Left kidney (tissue), 2 donors: ENCODE measurements around the gene CACNA1B. TPM values are rescaled to one million over a fixed set of nuclear protein-coding genes. Genes with fewer than 3 reads are reported as not detected.
"Not testable (repeated sequence)": the region's sequence is repeated elsewhere in the genome, so short reads cannot be mapped to it uniquely, and the experiment has no call there.

Source experiments
- DNase-seq: peaks from one replicate; pipeline ENCODE4 v3.0.0-alpha.2; 2013
- polyA plus RNA-seq: library from polyadenylated mRNA; unstranded; fragments of 120-200 nt; gene quantifications from one replicate; pipeline ENCODE4 v1.2.1, GENCODE V29; 2013; ENCODE audit not compliant: insufficient read length

CACNA1B gene
- polyA plus RNA-seq, 1 donor = 0.52 TPM

DNA sequence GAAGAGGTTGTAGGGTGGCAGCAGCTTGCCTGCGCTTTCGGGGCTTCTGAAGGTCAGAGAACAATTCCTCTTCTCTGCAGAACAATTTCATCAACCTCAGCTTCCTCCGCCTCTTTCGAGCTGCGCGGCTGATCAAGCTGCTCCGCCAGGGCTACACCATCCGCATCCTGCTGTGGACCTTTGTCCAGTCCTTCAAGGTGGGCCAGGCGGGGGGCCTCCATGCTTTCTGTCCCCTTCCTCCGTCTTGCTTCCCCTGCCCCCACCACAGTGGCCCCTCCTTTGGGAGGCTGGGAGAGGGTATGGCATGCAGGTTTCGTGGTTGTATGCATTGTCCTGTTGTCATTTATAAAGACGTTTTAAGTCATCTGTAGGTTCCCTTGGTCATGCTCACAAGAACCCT lies 195.8 kb downstream of the CACNA1B start:
- DNase-seq = no peak

DNA sequence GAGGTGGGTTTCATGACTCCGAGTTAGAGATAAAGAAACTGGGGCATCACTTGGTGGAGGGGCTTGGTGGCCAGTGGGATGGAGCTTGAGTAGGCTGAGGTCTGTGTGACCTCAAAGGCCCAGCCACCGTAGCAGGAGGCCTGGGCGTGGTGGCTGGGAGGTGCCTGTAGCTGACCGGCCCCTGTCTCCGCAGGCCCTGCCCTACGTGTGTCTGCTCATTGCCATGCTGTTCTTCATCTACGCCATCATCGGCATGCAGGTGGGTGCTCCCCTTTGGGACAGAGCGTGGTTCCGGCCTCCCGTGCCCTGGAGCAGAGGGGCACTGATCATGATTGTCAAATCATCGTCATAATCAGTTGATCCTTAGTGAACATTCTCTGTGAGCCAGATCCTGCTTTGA lies 196.2 kb downstream of the CACNA1B start:
- DNase-seq = no peak

DNA sequence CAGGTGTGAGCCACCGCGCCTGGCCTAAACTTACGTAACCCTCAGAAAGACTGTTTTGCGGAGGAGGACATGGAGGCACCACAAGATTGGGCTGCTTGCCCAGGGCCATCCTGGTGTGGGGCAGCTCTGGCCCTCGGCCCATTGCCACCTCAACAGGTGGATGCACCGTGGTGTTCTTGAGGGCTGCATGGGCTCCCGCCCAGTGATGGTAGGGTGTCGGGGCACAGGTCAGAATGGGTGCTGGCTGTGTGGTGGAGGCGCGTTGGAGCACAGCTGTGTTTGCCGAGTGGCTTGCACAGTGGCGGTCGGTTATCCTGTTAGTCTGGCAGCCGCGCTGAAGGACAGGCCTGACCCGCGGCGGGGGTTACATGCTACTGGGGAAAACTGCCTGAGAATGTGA lies 196.9 kb downstream of the CACNA1B start:
- DNase-seq = no peak

DNA sequence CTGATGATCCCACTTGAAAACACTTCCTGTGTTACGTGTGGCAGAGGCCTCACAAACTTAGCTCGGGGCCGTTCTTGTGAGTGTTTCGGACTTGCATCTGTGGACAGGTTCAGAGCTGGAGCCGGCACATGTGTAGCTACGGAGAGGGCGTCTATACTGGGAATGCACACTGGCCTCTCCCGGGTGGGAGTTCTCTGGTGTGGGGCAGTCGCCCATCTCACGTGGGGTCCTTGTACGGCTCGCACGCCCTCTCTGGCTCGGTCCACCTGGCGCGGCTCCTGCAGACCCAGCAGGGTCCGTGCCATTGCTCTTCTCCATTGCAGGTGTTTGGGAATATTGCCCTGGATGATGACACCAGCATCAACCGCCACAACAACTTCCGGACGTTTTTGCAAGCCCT lies 197.9 kb downstream of the CACNA1B start:
- DNase-seq = no peak

DNA sequence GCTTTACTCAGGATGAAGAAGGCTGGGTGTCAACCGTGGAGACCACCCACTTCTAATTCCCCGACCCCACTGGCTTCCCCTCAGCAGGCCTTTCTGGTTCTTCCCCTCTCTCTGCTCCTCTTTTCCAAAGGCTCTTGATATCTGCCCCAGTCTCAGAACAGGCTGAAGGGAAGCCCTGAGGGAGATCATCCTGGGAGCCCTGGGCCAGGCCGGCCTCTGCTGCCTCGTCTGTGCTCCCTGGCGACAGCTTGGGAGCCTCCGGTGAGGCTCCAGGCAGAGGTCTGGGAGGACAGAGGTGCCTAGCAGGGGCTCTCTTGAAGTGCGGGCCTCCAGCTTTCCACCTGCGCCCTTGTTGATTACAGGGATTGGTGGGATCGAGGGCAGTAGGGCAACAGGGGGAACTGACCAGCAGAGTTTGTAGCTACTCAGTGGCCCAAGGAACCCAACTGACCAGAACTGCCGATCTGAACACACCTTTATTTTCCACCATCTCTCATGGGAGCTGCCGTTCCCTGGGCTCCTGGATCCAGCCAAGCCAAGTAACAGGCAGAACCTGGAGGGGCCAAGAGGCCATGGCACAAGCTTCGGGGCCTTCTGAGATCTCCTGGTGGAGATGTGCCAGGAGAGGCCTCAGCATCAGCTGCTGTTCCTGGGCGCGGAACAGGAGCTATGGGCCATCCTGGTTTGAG lies 198.5 kb downstream of the CACNA1B start:
- DNase-seq = no peak

DNA sequence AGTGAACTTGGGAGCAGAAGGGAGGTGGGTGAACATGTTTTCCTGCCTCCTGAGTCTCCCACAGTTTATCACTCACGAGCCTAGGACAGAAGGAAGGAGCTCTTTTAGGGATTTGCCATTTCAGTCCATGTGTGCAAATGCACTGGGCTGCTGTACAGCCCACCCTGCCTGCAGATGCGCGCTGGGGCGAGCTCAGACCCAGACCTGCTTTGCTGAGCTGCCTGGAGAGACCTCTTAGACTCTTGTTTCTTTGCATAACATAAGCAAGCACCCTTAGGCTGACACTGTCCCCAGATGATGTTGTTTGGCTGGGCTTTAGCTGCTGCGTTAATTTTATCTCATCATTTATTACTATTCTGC lies 199.0 kb downstream of the CACNA1B start:
- no peak for DNase-seq

DNA sequence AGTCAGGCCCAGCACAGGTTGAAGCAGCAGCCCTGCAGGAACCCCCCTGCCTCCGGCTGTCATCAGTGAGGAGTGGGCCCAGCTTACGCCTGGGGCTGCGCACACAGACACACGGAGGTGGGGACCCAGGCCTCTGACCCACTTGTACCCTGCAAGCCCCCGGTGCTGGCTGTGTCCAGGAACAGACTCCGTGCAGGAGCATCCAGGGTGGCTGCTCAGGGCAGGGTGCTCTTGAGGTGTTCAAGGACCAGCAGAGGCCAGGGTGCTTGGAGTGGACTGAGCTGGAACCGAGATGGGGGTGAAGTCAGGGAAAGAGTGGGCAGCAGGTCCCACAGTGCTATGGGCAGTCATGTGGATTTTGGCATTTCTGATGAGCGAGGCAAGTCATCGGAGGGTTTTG lies 199.5 kb downstream of the CACNA1B start:
- no peak for DNase-seq

DNA sequence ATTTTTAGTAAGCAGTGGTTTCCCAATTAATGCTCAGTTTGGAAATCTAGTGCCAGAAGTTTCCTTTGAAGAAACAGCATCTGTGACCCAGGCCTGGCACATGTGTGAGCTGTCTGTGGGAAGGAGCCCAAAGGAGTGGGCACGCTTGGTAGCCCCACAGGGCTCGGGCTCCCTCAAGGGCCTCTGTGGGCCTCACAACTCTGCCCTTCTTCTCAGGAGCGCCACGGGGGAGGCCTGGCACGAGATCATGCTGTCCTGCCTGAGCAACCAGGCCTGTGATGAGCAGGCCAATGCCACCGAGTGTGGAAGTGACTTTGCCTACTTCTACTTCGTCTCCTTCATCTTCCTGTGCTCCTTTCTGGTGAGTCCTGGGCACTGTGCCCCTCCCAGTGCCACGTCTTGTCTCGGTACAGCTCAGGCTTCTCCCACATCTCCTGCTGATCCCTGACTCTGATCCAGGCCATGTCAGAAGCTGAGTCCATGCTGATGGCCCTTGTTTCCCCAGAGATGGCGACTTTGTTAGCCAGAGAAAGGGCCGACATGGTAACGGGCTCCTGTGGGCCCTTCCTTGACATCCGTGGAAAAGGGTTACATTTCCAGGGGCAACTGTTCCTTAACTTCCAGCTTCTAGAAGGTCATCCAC lies 200.4 kb downstream of the CACNA1B start:
- DNase-seq = no peak

DNA sequence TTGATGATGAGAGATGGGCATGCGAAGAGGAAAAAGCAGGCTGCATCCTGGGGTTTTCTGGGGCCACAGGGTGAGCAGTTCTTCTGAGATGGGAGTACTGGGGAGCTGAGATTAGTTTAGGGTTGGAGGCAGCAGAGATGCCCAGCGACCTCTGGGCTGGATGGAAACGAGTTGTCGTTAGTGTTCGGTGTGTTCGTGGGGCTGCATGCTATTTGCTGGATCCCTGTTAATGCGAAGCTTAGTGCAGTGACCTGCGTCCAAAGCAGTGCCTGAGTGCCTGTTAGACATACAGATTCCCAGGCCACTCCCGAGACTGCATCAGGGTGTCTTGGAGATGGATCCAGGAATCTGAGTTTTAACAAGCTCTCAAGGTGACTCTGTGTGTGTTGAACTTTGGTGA lies 201.3 kb downstream of the CACNA1B start:
- no peak for DNase-seq

DNA sequence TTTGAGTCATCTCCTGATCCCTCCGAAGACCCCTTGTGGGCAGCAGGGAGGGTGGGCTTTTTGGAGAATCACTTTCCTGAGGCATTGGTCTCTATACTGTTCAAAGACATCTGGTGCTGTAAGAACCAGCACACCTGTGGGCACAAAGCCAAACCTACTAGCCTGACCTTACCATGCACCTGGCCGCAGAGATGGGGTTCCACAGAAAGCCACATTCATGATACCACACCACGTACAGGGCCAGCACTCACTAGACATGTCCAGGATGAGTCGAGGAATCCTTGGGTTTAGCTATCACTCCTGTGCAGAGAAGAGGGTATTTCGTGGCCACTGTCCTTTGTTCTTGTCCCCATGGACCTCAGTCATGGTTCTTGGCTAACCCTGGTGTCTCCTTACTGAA lies 203.4 kb downstream of the CACNA1B start:
- DNase-seq = no peak

DNA sequence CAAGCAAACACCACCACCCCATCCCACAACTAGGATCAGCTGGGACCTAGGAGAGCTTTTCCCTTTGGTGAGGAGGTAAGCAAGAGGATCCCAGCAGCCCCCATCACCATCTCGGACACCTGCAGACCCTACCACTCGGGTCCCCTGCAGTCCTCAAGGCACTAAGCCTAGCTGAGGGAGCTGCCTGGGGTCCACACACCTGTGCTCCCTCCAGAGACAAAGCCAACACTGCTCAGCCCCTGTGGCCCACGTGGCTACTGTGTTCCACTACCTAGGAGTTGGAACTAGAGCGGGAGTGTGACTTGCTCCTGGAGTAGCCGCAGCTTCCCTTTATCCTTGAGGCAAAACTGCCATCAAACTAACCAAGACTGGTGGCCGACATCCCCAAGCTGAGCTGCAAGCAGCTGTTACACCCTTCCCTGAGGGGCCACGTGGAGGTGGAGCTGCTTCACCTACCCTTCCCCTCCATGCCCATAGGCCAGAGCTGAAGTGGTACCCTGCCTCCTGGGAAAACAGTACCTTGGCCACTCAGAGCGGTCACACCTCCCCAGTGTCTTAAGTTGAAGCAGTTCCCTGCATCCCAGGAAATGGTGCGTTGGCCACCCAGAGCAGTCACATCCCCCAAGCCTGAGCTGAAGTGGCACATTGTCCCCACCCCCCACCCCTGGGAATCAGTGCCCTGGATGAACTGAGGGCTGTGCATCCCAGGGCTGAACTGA lies 205.5 kb downstream of the CACNA1B start:
- DNase-seq = no peak

DNA sequence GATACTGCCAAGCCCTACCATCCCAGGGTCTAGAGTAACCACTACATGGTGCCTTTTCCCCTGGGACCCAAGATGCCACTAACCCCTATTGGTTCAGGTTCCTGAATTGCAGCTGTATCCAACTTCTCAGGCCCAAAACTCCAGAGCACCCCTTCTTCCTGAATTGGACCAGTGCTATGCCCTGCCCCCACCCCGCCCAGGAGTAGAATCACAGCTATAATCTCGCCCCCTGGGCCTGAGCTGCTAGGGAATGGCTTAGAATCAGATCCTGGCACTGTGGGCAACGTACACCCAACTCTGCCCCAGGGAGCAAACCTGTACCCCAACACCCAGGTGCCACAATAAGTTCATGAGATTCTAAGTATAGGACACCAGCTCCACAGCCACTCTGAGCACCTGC lies 206.3 kb downstream of the CACNA1B start:
- no peak for DNase-seq

DNA sequence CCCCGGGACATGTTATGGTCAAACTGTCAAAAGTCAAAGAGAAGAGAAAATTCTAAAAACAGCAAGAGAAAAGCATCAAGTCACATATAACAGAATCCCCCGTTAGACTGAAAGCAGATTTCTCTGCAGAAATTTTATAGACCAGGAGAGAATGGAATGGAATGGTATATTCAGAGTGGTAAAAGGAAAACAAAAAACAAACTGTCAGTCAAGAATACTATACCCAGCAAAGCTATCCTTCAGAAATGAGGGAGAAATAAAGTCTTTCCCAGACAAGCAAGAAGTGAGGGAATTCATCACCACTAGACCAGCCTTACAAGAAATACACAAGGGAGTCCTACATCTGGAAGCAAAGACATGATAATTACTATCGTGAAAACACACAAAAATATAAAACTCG lies 208.0 kb downstream of the CACNA1B start:
- no peak for DNase-seq

DNA sequence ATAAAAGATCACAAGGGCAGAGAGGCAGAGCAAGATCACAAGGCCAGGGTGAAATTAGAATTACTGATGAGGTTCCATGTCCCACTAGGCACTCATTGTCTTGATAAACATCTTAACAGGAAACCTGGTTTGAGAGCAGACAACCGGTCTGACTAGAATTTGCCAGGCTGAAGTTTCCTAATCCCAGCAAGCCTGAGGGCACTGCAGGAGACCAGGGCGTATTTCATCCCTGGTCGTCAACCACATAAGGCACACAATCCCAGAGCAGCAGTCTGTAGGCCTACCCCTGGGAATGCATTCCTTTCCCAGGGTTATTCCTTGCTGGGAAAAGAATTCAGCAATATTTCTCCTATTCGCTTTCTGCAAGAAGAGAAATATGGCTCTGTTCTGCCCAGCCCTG lies 214.5 kb downstream of the CACNA1B start:
- DNase-seq = not testable (repeated sequence)

DNA sequence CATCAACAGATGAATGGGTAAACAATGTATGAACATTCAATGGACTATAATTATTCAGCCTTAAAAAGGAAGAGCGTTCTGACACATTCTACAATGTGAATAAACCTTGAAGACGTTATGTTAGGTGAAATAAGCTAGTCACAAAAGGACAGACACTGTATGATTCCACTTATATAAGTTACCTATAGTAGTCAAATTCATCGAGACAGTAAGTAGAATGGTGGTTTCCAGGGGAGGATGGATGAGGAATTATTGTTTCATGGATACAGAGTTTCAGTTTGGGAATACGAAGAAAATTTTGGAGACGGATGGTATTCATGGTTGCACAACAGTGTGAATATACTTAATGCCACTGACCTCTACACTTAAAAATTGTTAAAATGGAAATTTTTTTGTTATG lies 216.4 kb downstream of the CACNA1B start:
- DNase-seq = no peak

DNA sequence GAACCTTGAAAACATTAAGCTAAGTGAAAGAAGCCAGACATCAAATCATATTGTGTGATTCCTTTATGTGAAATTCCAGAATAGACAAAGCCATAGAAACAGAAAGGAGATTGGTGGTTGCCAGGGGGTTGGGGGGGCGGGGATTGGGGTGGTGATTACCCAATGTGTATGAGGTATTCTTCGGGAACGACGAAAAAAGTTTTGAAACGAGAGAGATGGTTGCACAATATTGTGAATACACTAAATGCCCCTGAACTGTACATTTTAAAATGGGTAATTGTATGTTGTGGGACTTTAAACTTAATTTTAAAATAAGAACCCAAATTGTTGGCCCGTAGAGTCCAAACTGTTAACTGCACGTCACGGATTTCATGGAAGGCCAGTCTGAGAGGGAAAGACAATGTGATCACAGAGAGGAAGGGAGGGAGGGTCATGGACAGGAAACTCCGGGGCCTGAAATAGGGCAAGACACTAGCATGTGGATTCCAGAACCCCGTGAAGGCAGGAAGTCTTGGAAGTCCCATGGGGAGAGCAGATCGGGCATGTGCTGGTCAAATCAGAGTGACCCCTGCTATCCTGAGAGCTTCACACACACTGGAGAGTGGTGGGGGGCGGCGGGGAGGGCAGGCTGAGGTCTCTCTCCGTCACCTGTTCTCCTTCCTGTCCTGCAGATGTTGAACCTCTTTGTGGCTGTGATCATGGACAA lies 218.4 kb downstream of the CACNA1B start:
- DNase-seq = no peak

DNA sequence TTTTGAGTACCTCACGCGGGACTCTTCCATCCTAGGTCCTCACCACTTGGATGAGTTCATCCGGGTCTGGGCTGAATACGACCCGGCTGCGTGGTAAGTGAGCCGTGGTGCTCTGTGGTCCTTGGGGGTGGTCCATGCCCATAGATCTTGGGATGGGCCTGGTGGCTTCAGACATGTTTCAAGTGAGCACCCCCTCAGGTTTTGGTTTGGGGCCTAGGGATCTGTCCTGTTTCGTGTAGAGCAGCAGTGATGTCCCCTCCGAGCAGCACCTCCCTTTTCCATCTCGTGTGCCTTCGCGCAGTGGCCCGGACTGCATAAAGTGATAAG lies 218.9 kb downstream of the CACNA1B start:
- no peak for DNase-seq

DNA sequence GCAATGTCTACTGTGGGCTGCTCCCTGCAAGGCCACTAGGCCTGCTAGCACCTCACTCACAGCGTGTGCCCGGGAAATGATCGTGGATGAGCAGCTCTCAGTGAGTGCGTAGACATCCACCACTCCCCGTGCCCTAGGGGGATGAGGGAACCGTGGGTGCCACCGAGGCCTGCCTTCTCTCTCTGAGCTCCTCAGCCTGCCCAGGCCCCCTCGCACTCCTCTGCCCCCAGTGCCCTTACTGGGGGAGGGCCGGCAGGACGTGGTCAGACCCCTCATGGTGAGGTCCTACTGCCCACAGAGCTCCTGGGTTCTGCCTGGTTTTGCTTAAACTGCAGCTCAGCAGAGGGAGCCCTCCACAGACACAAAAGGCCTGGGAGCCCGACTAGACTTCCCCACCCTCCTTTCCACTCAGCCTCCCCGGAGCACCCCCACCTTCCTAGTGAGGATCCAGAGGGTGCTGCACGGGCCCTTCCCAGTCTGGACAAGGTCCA lies 220.0 kb downstream of the CACNA1B start:
- DNase-seq = no peak

DNA sequence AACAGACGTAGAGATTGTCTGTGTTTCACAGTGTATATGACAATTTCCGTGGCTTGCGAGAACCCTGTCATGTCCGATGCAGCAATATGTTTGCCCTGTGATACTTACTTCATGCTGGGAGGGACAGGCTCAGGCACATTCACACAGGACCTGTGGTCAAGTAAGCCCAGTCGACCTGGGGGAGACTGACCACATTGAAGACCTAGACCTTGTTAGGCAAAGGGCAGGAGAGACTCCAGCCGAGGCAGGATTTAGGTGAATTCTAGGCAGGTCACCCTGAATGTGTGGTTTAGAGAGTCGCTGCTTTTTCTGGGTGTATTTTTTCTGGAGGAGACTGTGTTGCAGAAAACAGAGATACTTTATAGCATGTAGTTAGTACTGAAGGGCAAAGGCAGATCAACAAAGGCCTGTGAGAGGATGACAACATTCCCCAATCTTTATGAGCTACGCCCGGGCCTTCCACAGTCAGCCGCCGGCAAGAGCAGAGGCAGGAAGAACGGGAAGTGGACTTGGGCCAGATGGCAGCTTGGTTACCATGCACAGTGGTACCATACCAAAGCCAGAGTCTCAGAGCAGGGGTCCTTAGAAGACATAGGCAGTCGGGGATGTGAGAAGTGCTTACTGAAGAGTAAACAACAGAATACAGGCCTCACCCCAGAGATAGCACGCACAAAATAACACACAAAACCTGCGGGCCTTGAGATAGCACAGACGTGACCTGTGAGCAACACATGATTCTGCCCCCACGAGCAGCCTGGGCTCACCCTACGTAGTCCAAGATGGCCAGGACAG lies 220.7 kb downstream of the CACNA1B start:
- no peak for DNase-seq

DNA sequence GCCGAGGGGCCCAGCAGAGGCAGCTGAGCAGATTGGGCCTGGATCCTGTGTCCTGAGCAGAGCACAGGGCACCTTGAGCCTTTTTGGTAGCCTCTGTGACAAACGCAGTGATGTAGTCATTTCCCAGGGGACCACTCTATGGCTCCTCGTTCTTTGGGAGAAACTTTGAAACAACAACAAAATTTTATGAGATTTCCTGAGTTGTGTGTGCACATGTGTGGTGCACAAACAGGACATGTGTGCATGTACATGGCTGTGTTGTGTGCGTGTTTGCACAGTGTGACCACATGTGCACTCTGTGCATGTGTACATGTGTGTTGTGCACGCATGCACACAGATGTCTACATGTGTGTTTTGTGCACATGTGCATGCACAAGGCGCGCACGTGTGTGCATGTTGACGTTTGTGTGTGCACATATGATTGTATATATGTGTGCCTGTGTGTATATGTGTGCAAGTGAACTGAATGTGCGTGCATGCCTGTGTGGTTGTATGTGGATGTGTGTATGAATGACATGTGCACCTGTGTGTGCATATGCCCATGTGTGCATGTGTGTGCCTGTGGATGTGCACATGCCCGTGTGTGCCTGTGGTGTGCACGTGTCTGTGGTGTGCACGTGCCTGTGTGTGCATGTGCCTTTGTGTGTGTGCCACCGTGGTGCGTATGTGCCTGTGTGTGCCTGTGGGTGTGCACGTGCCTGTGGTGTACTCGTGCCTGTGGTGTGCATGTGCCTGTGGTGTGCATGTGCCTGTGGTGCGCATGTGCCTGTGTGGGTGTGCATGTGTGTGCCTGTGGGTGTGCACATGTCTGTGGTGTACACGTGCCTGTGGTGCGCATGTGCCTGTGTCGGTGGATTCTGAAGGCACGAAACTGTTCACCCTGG lies 221.6 kb downstream of the CACNA1B start:
- DNase-seq = no peak
